Measurements from ENCODE around the gene STRIT1.

The STRIT1 gene

GRCh38 chr3:155293516-155293915 lies at the start of gene STRIT1:
STRIT1 (minus strand) TSS chr3:155293683.
- DNase-seq, result no peak

- DNase-seq, result no peak
Measured at GRCh38 chr3:155342344-155342743, 48.9 kb upstream of the STRIT1 start.

GRCh38 chr3:155339052-155339451 lies 45.6 kb upstream of the STRIT1 start:
- no peak for DNase-seq

- DNase-seq, result no peak
Measured at GRCh38 chr3:155335724-155336354, 42.4 kb upstream of the STRIT1 start.

- DNase-seq, result no peak
Measured at GRCh38 chr3:155334914-155335723, 41.6 kb upstream of the STRIT1 start.

- DNase-seq, result no peak
Measured at GRCh38 chr3:155334215-155334913, 40.9 kb upstream of the STRIT1 start.

GRCh38 chr3:155332716-155333115 lies 39.2 kb upstream of the STRIT1 start:
- DNase-seq, result no peak

GRCh38 chr3:155331078-155331477 lies 37.6 kb upstream of the STRIT1 start:
- DNase-seq, result no peak

GRCh38 chr3:155330370-155330769 lies 36.9 kb upstream of the STRIT1 start:
- DNase-seq, result no peak

- DNase-seq, result no peak
Measured at GRCh38 chr3:155329513-155330048, 36.1 kb upstream of the STRIT1 start.

GRCh38 chr3:155327871-155328270 lies 34.4 kb upstream of the STRIT1 start:
- DNase-seq, result no peak

- DNase-seq, result no peak
Measured at GRCh38 chr3:155327430-155327829, 33.9 kb upstream of the STRIT1 start.

GRCh38 chr3:155326901-155327300 lies 33.4 kb upstream of the STRIT1 start:
- no peak for DNase-seq

GRCh38 chr3:155326244-155326643 lies 32.8 kb upstream of the STRIT1 start:
- DNase-seq, result no peak

- no peak for DNase-seq
Measured at GRCh38 chr3:155325263-155325835, 31.9 kb upstream of the STRIT1 start.

- DNase-seq, result no peak
Measured at GRCh38 chr3:155323063-155323666, 29.7 kb upstream of the STRIT1 start.

- no peak for DNase-seq
Measured at GRCh38 chr3:155321418-155321817, 27.9 kb upstream of the STRIT1 start.

GRCh38 chr3:155320934-155321333 lies 27.5 kb upstream of the STRIT1 start:
- DNase-seq, result no peak

- no peak for DNase-seq
Measured at GRCh38 chr3:155318740-155319139, 25.3 kb upstream of the STRIT1 start.

- no peak for DNase-seq
Measured at GRCh38 chr3:155317211-155317610, 23.7 kb upstream of the STRIT1 start.

- DNase-seq, result no peak
Measured at GRCh38 chr3:155316426-155316825, 22.9 kb upstream of the STRIT1 start.

- no peak for DNase-seq
Measured at GRCh38 chr3:155313916-155314315, 20.4 kb upstream of the STRIT1 start.

- no peak for DNase-seq
Measured at GRCh38 chr3:155313300-155313699, 19.8 kb upstream of the STRIT1 start.

Data from 8988T (cell line).